WTC11 (cell line): ENCODE data around the gene NDOR1. TPM values are rescaled to one million over a fixed set of nuclear protein-coding genes. Genes with fewer than 3 reads are reported as not detected.

Source experiments
- ATAC-seq: fragments of 200-7000 bp; cut with Tn5 transposase; 2 replicates; pipeline ENCODE4 v1.10.0; 2021; ENCODE audit warnings: mild to moderate bottlenecking, moderate library complexity
- CTCF ChIA-PET: fragments of 300-600 bp; sonication (Branson Sonifier 250); formaldehyde crosslinking; loops from one replicate; lab custom pipeline; 2021; ENCODE audit warnings: antibody characterized with exemption; lab: Charles Lee
- POLR2A ChIA-PET: fragments of 350-600 bp; sonication (Branson Sonifier 250); formaldehyde crosslinking; loops from one replicate; lab custom pipeline; 2021; ENCODE audit warnings: antibody characterized with exemption; lab: Charles Lee
- DNase-seq: peaks from one replicate; pipeline ENCODE4 v3.0.0; 2021; ENCODE audit warnings: low spot score
- H3K27ac Mint-ChIP-seq: 2 replicates; pipeline ENCODE4 v1.8.0; 2021; ENCODE audit warnings: mixed read lengths
- H3K27me3 Mint-ChIP-seq: 2 replicates; pipeline ENCODE4 v1.8.0; 2021; ENCODE audit warnings: low read depth, mild to moderate bottlenecking, moderate library complexity, mixed read lengths
- H3K36me3 Mint-ChIP-seq: 2 replicates; pipeline ENCODE4 v1.8.0; 2021; ENCODE audit warnings: mixed read lengths
- H3K4me1 Mint-ChIP-seq: 2 replicates; pipeline ENCODE4 v1.8.0; 2022; ENCODE audit warnings: mixed read lengths
- H3K4me3 Mint-ChIP-seq: 2 replicates; pipeline ENCODE4 v1.8.0; 2021; ENCODE audit warnings: mild to moderate bottlenecking, moderate library complexity, mixed read lengths
- H3K9me3 Mint-ChIP-seq: 2 replicates; pipeline ENCODE4 v1.8.0; 2021; ENCODE audit warnings: mixed read lengths
- ATF3 ChIP-seq: sonication (generic); formaldehyde crosslinking; conservative IDR thresholded peaks from 2 replicates; pipeline ENCODE4 v1.8.1; 2022; ENCODE audit warnings: mild to moderate bottlenecking, missing genetic modification reagents
- CBFB ChIP-seq: sonication (generic); formaldehyde crosslinking; IDR thresholded peaks from 2 replicates; pipeline ENCODE4 v1.8.1; 2022; ENCODE audit warnings: mild to moderate bottlenecking, low read depth, missing genetic modification reagents
- ELF4 ChIP-seq: sonication (generic); formaldehyde crosslinking; IDR thresholded peaks from 2 replicates; pipeline ENCODE4 v1.8.1; 2022; ENCODE audit warnings: low read depth, mild to moderate bottlenecking, moderate library complexity, missing genetic modification reagents
- JAZF1 ChIP-seq: fragments of 250-450 bp; sonication (Bioruptor Pico); IDR thresholded peaks from 2 replicates; pipeline ENCODE4 v1.9.0; 2021; ENCODE audit warnings: moderate library complexity, mild to moderate bottlenecking, inconsistent platforms
- MYBL2 ChIP-seq: sonication (generic); formaldehyde crosslinking; IDR thresholded peaks from 2 replicates; pipeline ENCODE4 v1.8.1; 2023; ENCODE audit warnings: mild to moderate bottlenecking, moderate library complexity, missing genetic modification reagents
- NR1H2 ChIP-seq: sonication (generic); formaldehyde crosslinking; IDR thresholded peaks from 2 replicates; pipeline ENCODE4 v1.9.0; 2021; ENCODE audit warnings: mild to moderate bottlenecking, moderate library complexity, missing genetic modification reagents
- PREB ChIP-seq: sonication (generic); formaldehyde crosslinking; IDR thresholded peaks from 2 replicates; pipeline ENCODE4 v1.8.1; 2022; ENCODE audit warnings: mild to moderate bottlenecking, missing genetic modification reagents, moderate library complexity, borderline replicate concordance
- RORB ChIP-seq: fragments of 250-450 bp; sonication (Bioruptor Pico); IDR thresholded peaks from 2 replicates; pipeline ENCODE4 v1.9.0; 2021; ENCODE audit warnings: mild to moderate bottlenecking
- SMAD4 ChIP-seq: sonication (generic); formaldehyde crosslinking; IDR thresholded peaks from 2 replicates; pipeline ENCODE4 v1.8.0; 2022; ENCODE audit warnings: mild to moderate bottlenecking, missing genetic modification reagents
- SP1 ChIP-seq: sonication (generic); formaldehyde crosslinking; conservative IDR thresholded peaks from 2 replicates; pipeline ENCODE4 v1.8.1; 2022; ENCODE audit warnings: missing genetic modification reagents
- ZMAT4 ChIP-seq: fragments of 250-450 bp; sonication (Bioruptor Pico); IDR thresholded peaks from 2 replicates; pipeline ENCODE4 v1.9.0; 2021; ENCODE audit warnings: mild to moderate bottlenecking
- ZNF425 ChIP-seq: fragments of 250-450 bp; sonication (Bioruptor Pico); conservative IDR thresholded peaks from 2 replicates; pipeline ENCODE4 v1.9.0; 2021; ENCODE audit warnings: mild to moderate bottlenecking
- total RNA-seq: library from RNA; stranded (reverse); gene quantifications from 3 replicates; pipeline ENCODE4 v1.2.3, GENCODE V29; 2021
- TF ChIP-seq, protein P1 (sequence below): sonication (generic); formaldehyde crosslinking; IDR thresholded peaks from 2 replicates; pipeline ENCODE4 v1.8.0; 2022; ENCODE audit warnings: mild to moderate bottlenecking, missing genetic modification reagents
- TF ChIP-seq, protein P2 (sequence below): sonication (generic); formaldehyde crosslinking; IDR thresholded peaks from 2 replicates; pipeline ENCODE4 v1.8.1; 2023; ENCODE audit warnings: mild to moderate bottlenecking, missing genetic modification reagents, borderline replicate concordance
- TF ChIP-seq, protein P3 (sequence below): sonication (generic); formaldehyde crosslinking; IDR thresholded peaks from 2 replicates; pipeline ENCODE4 v1.8.1; 2022; ENCODE audit warnings: mild to moderate bottlenecking, moderate library complexity, missing genetic modification reagents

Gene NDOR1
- total RNA-seq, 1 experiment from 2014 or later = 49.0 TPM

DNA sequence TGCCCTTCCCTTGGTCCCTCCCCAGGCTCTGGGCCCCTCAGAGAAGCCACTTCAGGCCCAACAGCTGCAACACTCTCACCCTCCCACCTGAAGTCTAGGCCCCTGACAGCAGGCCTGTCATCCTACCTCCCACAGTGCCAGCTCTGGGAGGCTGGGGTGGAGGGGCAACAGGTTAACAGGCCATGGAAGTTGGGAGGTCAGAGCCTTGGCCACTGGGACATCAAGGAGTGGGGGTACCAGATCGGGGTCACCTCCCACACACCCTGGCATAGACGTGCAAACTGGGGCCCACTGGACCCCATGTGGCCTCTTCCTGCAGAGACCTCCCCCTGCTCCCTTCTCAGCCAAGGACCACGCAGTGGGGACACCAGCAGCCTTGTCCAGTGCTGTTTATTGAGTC, 14.3 kb upstream of the NDOR1 start:
- H3K9me3 Mint-ChIP-seq = no peaks in the 10 kb centered on the region
- DNase-seq = no peak
- peak overlapping the region; percentile 55 for H3K4me3 Mint-ChIP-seq
- no peak overlapping the region for H3K27ac Mint-ChIP-seq
- ATAC-seq = no peak
- ChIA-PET CTCF (interaction anchor here (0.9 to 3.2 kb wide), 8 partner anchors 14 to 189 kb away, joined by 3 to 24 read pairs (median 6); partner anchors contain the start of gene RNF224), POLR2A (interaction anchor here (1.2 to 2.3 kb wide), 2 partner anchors 10 to 19 kb away, joined by 3 to 13 read pairs; partner anchors contain the start of genes TMEM210 and TPRN)
- peaks cover 25% of the 10 kb centered on the region for H3K4me1 Mint-ChIP-seq
- TF ChIP-seq ELF4 (CRISPR knock-in tag) (no peak), ZNF425 (CRISPR knock-in tag) (no peak), SMAD4 (CRISPR knock-in tag) (no peak), MYBL2 (no peak), CBFB (CRISPR knock-in tag) (no peak), ATF3 (no peak), ZMAT4 (CRISPR knock-in tag) (no peak), NR1H2 (CRISPR knock-in tag) (no peak), SP1 (no peak), RORB (no peak), PREB (no peak), JAZF1 (no peak)
- TF ChIP-seq, protein P1, sequence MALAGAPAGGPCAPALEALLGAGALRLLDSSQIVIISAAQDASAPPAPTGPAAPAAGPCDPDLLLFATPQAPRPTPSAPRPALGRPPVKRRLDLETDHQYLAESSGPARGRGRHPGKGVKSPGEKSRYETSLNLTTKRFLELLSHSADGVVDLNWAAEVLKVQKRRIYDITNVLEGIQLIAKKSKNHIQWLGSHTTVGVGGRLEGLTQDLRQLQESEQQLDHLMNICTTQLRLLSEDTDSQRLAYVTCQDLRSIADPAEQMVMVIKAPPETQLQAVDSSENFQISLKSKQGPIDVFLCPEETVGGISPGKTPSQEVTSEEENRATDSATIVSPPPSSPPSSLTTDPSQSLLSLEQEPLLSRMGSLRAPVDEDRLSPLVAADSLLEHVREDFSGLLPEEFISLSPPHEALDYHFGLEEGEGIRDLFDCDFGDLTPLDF = no peak
- TF ChIP-seq, protein P2, sequence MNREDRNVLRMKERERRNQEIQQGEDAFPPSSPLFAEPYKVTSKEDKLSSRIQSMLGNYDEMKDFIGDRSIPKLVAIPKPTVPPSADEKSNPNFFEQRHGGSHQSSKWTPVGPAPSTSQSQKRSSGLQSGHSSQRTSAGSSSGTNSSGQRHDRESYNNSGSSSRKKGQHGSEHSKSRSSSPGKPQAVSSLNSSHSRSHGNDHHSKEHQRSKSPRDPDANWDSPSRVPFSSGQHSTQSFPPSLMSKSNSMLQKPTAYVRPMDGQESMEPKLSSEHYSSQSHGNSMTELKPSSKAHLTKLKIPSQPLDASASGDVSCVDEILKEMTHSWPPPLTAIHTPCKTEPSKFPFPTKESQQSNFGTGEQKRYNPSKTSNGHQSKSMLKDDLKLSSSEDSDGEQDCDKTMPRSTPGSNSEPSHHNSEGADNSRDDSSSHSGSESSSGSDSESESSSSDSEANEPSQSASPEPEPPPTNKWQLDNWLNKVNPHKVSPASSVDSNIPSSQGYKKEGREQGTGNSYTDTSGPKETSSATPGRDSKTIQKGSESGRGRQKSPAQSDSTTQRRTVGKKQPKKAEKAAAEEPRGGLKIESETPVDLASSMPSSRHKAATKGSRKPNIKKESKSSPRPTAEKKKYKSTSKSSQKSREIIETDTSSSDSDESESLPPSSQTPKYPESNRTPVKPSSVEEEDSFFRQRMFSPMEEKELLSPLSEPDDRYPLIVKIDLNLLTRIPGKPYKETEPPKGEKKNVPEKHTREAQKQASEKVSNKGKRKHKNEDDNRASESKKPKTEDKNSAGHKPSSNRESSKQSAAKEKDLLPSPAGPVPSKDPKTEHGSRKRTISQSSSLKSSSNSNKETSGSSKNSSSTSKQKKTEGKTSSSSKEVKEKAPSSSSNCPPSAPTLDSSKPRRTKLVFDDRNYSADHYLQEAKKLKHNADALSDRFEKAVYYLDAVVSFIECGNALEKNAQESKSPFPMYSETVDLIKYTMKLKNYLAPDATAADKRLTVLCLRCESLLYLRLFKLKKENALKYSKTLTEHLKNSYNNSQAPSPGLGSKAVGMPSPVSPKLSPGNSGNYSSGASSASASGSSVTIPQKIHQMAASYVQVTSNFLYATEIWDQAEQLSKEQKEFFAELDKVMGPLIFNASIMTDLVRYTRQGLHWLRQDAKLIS (CRISPR knock-in tag) = no peak
- TF ChIP-seq, protein P3, sequence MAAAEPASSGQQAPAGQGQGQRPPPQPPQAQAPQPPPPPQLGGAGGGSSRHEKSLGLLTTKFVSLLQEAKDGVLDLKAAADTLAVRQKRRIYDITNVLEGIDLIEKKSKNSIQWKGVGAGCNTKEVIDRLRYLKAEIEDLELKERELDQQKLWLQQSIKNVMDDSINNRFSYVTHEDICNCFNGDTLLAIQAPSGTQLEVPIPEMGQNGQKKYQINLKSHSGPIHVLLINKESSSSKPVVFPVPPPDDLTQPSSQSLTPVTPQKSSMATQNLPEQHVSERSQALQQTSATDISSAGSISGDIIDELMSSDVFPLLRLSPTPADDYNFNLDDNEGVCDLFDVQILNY (CRISPR knock-in tag) = no peak
- H3K36me3 Mint-ChIP-seq = no peaks in the 10 kb centered on the region; the same call in 1 of the 2 replicates
- no peaks in the 10 kb centered on the region for H3K27me3 Mint-ChIP-seq
